ENCODE data around the gene IL22RA1.

DNA sequence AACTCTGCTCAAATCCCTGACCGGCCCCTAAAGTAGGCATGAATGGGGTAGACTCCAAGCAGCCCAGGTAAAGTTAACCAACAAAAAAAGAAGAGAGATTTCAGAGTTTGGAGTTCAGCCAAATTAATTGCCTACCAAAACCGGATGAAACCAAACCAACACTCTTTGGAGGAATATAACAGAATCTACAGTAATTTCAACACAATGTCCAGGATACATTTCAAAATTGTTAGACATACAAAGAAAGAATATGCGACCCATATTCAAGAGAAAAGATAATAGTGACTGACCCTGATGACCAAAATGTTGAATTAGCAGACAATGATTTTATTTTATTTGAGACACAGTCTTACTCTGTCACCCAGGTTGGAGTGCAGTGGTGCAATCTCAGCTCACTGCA is 12.6 kb downstream of the IL22RA1 start:
- TF ChIP-seq NR2C1 (IDR thresholded peaks at IDR 0.05) (no peak), TARDBP (IDR thresholded peaks at IDR 0.05; ENCODE audit: borderline replicate concordance) (no peak)
